ENCODE measurements around the gene MERTK. TPM values are rescaled to one million over a fixed set of nuclear protein-coding genes. Genes with fewer than 3 reads are reported as not detected.

The MERTK gene
- total and polyA plus RNA-seq, 2 of the 8 experiments (the other 6 are each of a cell fraction or from before 2014, with no cell fraction given) = 6.5 to 7.0 TPM

DNA sequence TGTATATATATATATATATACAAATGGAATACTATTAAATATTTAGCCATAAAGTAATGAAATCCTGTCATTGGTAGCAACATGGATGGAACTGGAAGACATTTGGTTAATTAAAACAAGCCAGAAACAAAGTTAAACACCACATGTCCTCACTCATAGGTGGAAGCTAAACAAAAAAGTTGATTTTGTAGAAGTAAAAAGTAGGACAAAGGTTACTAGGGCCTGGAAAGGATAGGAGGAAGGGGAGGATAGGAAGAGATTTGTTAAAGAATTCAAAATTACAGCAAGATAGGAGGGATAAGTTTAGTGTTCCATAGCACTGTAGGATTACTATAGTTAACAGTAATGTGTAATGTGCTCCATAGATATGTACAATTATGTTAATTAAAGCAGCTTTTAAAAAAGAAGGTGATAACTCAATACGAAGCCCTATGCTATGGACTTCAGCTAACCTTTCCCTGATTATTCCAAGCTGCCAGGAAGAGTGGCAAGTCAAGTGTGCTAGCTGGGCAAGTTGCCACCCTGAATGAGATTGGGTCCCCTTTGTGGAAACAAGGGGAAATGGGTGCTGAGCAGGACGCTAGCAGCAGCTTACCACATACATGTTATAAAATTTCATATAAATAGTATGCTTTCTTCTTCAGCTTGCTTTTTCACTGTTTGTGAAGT lies 12.3 kb downstream of the MERTK start:
- Histone ChIP-seq H3K27me3 (replicated peaks in 1 of 4; ENCODE audit: control insufficient read depth in 3 of 4, extremely low read depth in 1 of 4, insufficient read depth in 3 of 4, low read length in 3 of 4) (no peaks in the 10 kb centered on the region), H3K4me2 (ENCODE audit: insufficient read depth in 1 of 2, low read depth in 2 of 2, low read length in 2 of 2) (no peak overlapping the region), H2BK12ac (ENCODE audit: low read depth, low read length) (no peak overlapping the region), H4K8ac (ENCODE audit: extremely low read depth, insufficient read depth, low read length) (no peak overlapping the region), H2BK120ac (replicated peaks; ENCODE audit: low read depth, low read length) (no peak overlapping the region), H4K5ac (ENCODE audit: insufficient read length, low read depth, low read length) (no peak overlapping the region), H3K9ac (replicated peaks in 1 of 4; ENCODE audit: extremely low read depth in 1 of 4, low read depth in 3 of 4, low read length in 3 of 4) (no peak overlapping the region), H4K91ac (replicated peaks; ENCODE audit: insufficient read length, low read length) (no peak overlapping the region), H2BK15ac (ENCODE audit: low read length) (no peak overlapping the region), H3K4me1 (replicated peaks in 1 of 4; ENCODE audit: control insufficient read depth in 3 of 4, insufficient read depth in 4 of 4, low read length in 3 of 4) (peaks cover 0 to 7% (median 1%) of the 10 kb centered on the region in 4 experiments; a peak in 3 of 7 replicates), H3K23me2 (ENCODE audit: low read depth, low read length) (no peaks in the 10 kb centered on the region), H2BK5ac (ENCODE audit: low read depth, low read length) (no peak overlapping the region), H2AK5ac (ENCODE audit: low read depth, low read length) (no peak overlapping the region), H3K79me2 (ENCODE audit: control insufficient read depth in 1 of 2, insufficient read depth in 2 of 2, low read length in 2 of 2) (no peaks in the 10 kb centered on the region), H3K4me3 (ENCODE audit: extremely low read depth in 1 of 4, insufficient read depth in 2 of 4, low read depth in 3 of 4, low read length in 4 of 4) (no peak overlapping the region), H3K9me3 (ENCODE audit: insufficient read depth in 2 of 2, low read depth in 1 of 2, low read length in 1 of 2) (no peaks in the 10 kb centered on the region), H2BK20ac (ENCODE audit: low read length) (no peak overlapping the region), H3K27ac (ENCODE audit: low read depth, low read length) (no peak overlapping the region), H3K79me1 (ENCODE audit: low read depth, low read length) (no peaks in the 10 kb centered on the region), H4K20me1 (replicated peaks in 1 of 2; ENCODE audit: control insufficient read depth in 1 of 2, insufficient read depth in 2 of 2, low read length in 2 of 2) (peaks cover 2% of the 10 kb centered on the region in 2 experiments), H3K56ac (replicated peaks; ENCODE audit: insufficient read length, low read depth, low read length) (no peak overlapping the region), H3K18ac (ENCODE audit: extremely low read depth, low read length) (no peak overlapping the region), H3K23ac (ENCODE audit: insufficient read length) (no peak overlapping the region), H3K14ac (ENCODE audit: insufficient read length) (no peak overlapping the region), H2AFZ (ENCODE audit: low read length) (no peak overlapping the region), H3K36me3 (ENCODE audit: control insufficient read depth in 2 of 4, insufficient read depth in 4 of 4, low read length in 3 of 4) (no peaks in the 10 kb centered on the region), H3K4ac (replicated peaks; ENCODE audit: insufficient read length, low read depth, low read length) (no peak overlapping the region)
- POLR2A ChIA-PET (ENCODE audit: partially characterized antibody) = interaction anchor here (1.9 kb wide), 1 partner anchor 13 kb away, joined by 5 read pairs; the partner anchor contains the start of gene MERTK
- WGBS, 2 experiments (ENCODE audit: extremely low coverage in 1 of 2, insufficient coverage in 1 of 2, insufficient read length in 1 of 2, insufficient replicate concordance in 2 of 2, low coverage in 1 of 2, low lambda C conversion rate in 2 of 2, missing lambda C conversion rate in 1 of 2) = 71% methylated on average over 2 of the region's 2 CpGs; no CpG with 5 or more reads in 1 of the 2 experiments
- no peak for FAIRE-seq
- CTCF ChIA-PET (ENCODE audit: partially characterized antibody) = interaction anchor here (1.3 to 2.5 kb wide), 6 partner anchors 9 to 110 kb away, joined by 4 to 19 read pairs (median 7); partner anchors contain the start of gene MERTK
- no peak for DNase-seq (ENCODE audit: low read depth in 1 of 2, low spot score in 2 of 2)
- TF ChIP-seq SP1 (IDR thresholded peaks at IDR 0.05; ENCODE audit: low read depth, low read length) = no peak
- no peak for TF ChIP-seq SRF (IDR thresholded peaks at IDR 0.05; ENCODE audit: low read depth, low read length)
- no peak for TF ChIP-seq HDAC6 (IDR thresholded peaks at IDR 0.05; ENCODE audit: low read depth, low read length)
- TF ChIP-seq GTF2F1 (IDR thresholded peaks at IDR 0.05; ENCODE audit: borderline replicate concordance, low read depth, low read length) = no peak
- TF ChIP-seq, protein P1, sequence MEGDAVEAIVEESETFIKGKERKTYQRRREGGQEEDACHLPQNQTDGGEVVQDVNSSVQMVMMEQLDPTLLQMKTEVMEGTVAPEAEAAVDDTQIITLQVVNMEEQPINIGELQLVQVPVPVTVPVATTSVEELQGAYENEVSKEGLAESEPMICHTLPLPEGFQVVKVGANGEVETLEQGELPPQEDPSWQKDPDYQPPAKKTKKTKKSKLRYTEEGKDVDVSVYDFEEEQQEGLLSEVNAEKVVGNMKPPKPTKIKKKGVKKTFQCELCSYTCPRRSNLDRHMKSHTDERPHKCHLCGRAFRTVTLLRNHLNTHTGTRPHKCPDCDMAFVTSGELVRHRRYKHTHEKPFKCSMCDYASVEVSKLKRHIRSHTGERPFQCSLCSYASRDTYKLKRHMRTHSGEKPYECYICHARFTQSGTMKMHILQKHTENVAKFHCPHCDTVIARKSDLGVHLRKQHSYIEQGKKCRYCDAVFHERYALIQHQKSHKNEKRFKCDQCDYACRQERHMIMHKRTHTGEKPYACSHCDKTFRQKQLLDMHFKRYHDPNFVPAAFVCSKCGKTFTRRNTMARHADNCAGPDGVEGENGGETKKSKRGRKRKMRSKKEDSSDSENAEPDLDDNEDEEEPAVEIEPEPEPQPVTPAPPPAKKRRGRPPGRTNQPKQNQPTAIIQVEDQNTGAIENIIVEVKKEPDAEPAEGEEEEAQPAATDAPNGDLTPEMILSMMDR (IDR thresholded peaks at IDR 0.05; ENCODE audit: control extremely low read depth in 1 of 3, insufficient read depth in 1 of 3, low read depth in 1 of 3, low read length in 3 of 3) = no peak
- TF ChIP-seq EZH2 (IDR thresholded peaks at IDR 0.05; ENCODE audit: low read depth, low read length, severe bottlenecking) = no peak
- TF ChIP-seq BRCA1 (IDR thresholded peaks at IDR 0.05; ENCODE audit: low read depth, low read length) = no peak
- TF ChIP-seq KDM4A (IDR thresholded peaks at IDR 0.05; ENCODE audit: low read depth, low read length, severe bottlenecking) = no peak
- no peak for TF ChIP-seq CBX8 (IDR thresholded peaks at IDR 0.05; ENCODE audit: borderline replicate concordance, low read depth, low read length)
- no peak for TF ChIP-seq SP4 (IDR thresholded peaks at IDR 0.05; ENCODE audit: low read length)

All from H1 (cell line).